Erythroblast (primary cell): Measurements from ENCODE around the gene CMTM5.

Source experiments
- GATA1 ChIP-seq: IDR thresholded peaks from 2 replicates; pipeline ENCODE4 v1.6.1; 2011; ENCODE audit warnings: low read depth, mild to moderate bottlenecking, control low read depth, low read length, moderate library complexity
- POLR2A ChIP-seq: IDR thresholded peaks from 2 replicates; pipeline ENCODE4 v1.6.1; 2011; ENCODE audit warnings: mild to moderate bottlenecking, low read length

DNA sequence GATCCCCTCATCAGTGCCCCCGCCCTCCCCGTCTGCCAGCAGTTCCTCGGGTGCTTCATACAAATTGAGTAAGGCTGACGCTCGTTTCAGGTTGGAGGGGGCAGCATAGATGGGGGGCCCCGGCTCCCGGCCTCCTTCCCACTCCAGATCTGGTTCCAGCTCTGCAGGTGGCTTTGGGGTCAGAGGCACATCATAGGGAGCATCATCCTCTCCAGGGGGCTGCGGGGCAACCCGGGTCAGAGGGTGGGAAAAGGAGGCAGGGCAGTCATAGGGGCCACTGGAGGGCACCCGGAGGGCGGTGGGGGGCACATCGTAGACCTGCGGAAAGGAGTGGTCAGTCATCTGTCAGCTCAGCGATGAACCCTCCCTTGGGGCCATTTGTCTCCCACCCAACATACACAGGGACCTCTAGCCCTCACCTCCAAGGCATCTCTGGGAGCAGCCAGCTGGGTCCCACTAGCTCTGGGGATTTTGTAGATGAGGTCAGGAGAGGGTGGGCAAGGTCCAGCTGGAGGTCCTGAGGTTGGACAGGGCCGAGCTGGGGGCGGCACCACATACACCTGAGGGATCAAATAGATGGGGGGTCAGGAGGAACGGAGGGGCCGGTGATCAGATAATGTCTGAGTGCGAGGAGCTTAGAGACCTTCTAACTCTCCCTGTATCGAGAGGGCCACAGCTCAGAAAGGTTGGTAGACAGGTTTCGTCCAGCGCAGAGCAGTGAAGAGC, 17.0 kb upstream of the CMTM5 start:
- TF ChIP-seq POLR2A = no peak
- TF ChIP-seq GATA1 = no peak
